ENCODE measurements around the gene BOLA3.

GRCh38 chr2:74177696-74178095, 30.0 kb upstream of the BOLA3 start:
- TF ChIP-seq CTCF (IDR thresholded peaks at IDR 0.05; ENCODE audit: low read length) (no peak), EZH2phosphoT487 (IDR thresholded peaks at IDR 0.05; ENCODE audit: low read length) (no peak), EZH2 (optimal IDR thresholded peaks at IDR 0.05; ENCODE audit: low read depth, low read length) (no peak)

Measured in MM.1S (cell line).